ENCODE data around the gene ERN2.

ERN2 gene

DNA sequence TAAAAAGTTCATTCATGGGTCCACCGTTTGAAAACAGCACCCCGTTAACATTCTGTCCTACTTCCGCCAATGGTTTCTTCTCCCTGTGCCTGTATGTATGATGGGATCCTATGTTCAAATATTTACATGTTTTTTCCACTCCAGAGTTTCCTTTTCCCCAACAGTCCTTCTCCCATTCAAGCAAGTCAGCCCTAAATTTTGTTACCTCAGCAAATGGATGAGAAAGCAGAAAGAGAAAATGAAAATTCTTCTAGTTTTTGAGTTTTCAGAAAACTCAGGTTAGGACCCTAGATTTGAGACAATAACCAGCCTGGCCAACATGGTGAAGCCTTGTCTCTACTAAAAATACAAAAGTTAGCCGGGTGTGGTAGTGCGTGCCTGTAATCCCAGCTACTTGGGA is 3.5 kb upstream of the ERN2 start:
- FAIRE-seq, result no peak

DNA sequence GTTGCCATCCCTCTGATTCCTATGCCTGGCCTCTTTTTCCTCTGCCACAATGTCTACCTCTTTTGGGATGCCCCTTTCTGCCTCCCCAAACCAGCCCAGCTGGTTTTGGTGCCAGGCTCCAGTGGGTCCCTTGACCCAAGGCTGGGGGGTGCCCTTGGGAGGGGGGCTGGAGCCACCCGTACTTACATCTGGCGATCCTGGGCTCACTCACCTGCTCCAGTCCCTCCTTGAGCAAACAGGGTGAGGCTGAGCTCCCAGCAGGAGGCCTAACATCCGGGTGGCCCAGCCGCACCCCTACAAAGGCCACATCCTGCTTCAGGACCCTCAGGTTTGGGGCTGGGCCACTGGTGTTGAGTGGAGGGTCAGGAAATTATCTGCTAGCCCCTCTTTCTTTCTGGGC is 1.2 kb downstream of the ERN2 start:
- FAIRE-seq, result no peak

- FAIRE-seq, result no peak
Measured at GRCh38 chr16:23710504-23710903, 2.5 kb downstream of the ERN2 start.

GRCh38 chr16:23710008-23710407 is 3.0 kb downstream of the ERN2 start:
- FAIRE-seq, result no peak

- no peak for FAIRE-seq
Measured at GRCh38 chr16:23709536-23709935, 3.5 kb downstream of the ERN2 start.

- no peak for FAIRE-seq
Measured at GRCh38 chr16:23706439-23706838, 6.6 kb downstream of the ERN2 start.

DNA sequence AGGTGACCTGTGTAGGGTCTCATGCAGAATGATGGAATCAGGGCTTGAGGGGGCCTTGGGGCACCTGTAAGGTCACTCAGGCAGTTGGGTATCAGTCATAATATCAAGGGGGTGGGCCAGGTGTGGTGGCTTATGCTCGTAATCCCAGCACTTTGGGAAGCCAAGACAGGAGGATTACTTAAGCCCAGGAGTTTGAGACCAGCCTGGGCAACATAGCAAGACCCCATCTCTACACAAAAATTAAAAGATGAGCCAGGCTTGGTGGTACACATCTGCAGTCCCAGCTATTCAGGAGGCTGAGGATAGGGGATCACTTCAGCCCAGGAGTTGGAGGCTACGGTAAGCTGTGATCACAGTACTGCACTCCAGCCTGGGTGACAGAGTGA is 7.5 kb downstream of the ERN2 start:
- no peak for FAIRE-seq

- no peak for FAIRE-seq
Measured at GRCh38 chr16:23704772-23705516, 8.1 kb downstream of the ERN2 start.

DNA sequence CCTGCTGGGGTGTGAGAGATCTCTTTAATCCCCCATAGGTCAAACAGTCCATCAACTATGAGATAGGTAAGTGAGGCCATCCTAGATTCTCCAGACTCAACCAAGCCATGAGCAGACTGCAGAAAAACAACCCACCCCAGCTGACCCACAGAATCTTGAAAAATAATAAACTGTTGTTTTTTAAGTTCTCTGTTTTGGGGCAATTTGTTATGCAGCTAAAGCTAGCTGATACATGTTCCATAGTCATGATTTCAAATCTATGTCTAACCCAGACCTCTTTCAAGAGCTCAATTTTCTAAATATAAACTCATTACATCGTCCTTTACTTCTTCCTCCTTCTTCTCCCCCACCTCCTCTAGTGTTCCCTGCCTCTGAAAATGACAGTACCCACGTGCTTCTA is 10.1 kb downstream of the ERN2 start:
- FAIRE-seq, result no peak

DNA sequence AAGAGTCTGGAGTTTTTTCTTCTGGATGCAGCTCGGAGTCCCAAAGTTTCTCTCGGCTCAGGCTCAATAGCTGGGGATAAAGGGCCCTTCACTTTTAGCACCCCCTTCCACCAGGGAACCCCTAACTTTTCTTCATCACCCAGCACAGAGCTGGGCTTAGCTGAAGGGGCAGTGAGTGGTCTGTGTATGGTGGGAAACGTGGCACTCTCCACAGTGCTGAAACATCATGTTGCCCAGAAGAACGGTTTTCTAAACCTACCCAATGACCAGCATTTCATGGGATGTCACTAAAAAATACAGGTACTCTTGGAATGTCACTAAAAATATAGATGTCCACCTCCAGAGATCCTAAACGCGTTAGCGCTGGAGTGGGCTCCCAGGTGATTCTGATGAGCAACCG is 12.0 kb downstream of the ERN2 start:
- no peak for FAIRE-seq

- FAIRE-seq, result no peak
Measured at GRCh38 chr16:23700509-23700908, 12.5 kb downstream of the ERN2 start.

- no peak for FAIRE-seq
Measured at GRCh38 chr16:23700093-23700492, 12.9 kb downstream of the ERN2 start.

GRCh38 chr16:23699100-23699499 is 13.9 kb downstream of the ERN2 start:
- FAIRE-seq, result no peak

DNA sequence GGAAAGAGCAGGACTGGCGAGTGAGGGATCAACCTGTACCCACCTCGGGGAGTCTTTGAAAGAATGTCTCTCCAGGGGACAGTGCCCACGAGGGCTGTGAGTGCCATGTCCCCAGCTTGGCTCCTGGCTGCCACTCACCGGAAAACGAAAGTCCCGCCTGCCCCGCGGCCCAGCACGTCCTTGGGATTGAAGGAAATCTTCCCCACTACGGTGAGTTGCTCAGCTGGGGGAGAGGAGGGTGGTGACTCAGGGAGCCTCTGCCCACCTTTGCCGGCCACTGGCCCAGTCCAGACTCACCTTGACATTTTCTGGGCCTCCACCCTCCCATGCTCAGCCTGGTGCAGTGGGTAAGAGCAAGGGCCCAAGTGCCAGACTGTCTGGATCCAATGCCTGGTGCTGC is 17.3 kb downstream of the ERN2 start:
- FAIRE-seq, result no peak

DNA sequence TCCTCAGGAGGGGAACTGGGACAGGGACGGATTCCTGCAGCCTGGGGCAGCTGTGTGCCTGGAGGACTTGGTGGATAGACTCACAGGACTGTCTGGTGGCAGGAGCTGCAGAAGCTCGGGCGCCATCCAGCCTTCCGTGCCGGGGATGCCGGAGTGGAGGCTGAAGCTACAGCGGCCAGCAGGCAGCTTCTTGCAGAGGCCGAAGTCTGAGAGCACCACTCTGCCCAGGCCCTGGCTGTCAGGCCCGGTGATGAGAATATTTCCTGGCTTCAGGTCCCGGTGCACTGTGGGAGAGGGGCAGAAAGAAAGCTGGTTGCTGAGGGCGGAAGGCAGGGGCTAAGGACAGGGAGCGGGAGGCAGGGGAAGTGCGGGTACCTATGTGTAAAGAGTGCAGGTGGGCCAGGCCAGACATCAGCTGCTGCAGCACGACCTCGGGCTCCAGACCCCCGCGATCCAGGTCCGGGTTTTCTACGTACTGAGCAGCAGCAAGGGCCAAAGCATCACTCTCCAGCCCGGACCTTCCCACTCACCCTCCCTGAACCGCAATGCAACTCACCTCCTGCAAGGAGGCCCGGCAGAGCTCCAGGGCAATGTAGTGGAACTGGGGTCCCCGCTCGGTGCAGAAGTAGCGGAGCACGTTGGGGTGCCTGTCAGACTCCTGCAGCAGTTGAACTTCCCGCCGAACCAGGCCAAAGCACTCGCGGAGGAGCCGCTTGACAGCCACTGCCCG is 18.2 kb downstream of the ERN2 start:
- FAIRE-seq, result peak; percentile 84

DNA sequence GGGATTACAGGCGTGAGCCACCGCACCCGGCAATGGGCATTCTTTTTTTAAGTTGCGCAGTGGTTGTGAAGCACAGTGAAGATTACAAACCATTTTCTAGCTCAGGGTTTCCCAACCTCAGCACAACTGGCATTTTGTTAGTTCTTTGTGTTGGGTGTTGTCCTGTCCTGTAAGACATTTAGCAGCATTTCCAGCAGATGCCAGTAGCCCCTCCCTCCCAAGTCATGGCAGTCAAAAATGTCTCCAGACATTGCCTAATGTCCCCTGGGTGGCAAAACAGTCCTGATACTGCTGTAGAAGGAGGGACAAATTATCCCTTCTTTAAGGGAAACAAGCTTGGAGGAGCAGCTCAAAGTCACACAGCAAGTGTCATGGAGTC is 18.8 kb downstream of the ERN2 start:
- FAIRE-seq, result no peak

DNA sequence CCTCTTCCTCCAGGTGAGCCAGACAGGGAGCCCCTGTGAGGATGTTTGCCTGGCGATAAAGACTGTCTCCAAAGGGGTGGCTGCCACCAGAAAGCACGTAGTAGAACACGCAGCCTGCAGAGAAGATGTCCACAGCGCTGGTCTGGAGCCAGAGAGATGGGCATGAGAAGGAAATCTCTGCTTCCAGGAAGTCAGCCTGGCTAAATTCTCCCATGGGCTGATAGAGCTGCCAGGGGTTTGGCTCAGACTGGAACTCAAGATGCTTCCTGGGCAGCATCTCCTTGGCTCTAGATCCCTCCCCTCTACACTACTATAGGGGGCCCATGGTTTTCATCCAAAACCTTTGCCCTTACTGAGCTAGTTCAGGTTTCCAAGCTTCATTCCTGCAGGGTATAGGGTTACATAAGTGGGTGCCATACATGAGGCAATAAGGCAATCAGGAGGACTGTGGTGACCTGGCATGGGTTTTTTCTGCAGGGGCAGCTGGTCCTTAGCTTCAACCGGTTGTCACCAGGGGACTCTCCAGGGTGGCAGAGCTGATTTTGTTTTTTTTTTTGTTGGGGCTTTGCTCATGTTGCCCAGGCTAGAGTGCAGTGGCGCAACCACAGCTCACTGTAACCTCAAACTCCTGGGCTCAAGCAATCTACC is 20.7 kb downstream of the ERN2 start:
- no peak for FAIRE-seq

GRCh38 chr16:23691483-23692189 is 21.4 kb downstream of the ERN2 start:
- no peak for FAIRE-seq

DNA sequence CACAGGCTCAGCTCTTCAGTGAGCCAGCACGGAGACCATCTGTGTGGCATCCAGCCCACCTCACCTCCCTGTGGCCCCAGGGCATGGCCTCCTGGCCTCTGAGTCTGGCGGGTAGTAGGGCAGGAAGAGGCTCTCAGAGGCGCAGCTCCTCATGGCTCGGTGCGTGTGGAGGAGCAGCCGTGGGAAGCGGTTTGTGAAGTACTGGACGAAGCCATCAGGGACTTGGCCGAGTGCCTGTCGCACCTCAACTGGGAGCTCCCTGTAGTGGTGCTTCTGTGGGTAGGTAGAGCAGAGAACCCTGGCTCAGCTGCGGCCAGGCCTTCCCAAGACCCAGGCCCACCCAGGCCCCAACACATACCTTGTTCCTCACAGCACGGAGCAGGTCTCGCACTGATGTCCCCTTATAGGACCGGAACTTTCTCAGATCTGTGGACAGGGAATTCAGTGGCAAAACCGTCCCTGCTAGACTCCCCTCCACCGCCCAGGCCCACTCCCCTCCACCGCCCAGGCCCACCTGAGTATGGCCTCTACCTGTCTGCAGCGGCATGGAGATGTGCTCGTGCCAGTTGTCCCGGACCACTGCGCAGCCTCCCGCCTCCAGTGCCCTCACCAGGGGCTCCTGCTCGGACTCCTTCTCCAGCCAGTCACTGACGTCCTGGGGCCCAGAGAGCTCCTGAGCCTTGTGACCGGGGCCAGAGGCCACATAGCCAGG is 22.1 kb downstream of the ERN2 start:
- FAIRE-seq, result no peak

- no peak for FAIRE-seq
Measured at GRCh38 chr16:23689442-23690187, 23.4 kb downstream of the ERN2 start.

- FAIRE-seq, result no peak
Measured at GRCh38 chr16:23687034-23687808, 25.8 kb downstream of the ERN2 start.

All from G401.6 (cell line).